HEK293 (cell line): ENCODE measurements around the gene GATAD2A.
A peak's percentile ranks its signal among the peaks of the same experiment; 100 is the strongest.

ENCODE experiments used
- CTCF ChIA-PET: fragments of 350-600 bp; formaldehyde crosslinking; extraction: SDS; loops from one replicate; lab custom pipeline; 2021; ENCODE audit warnings: antibody characterized with exemption; lab: Yijun Ruan, JAX
- POLR2A ChIA-PET: fragments of 300-600 bp; formaldehyde crosslinking; extraction: SDS; loops from one replicate; lab custom pipeline; 2020; ENCODE audit warnings: antibody characterized with exemption, inconsistent platforms; lab: Yijun Ruan, JAX
- H3K27ac ChIP-seq: fragments of 200-500 bp; sonication (Bioruptor generic); 2 replicates; pipeline ENCODE4 v1.5.1; 2014; ENCODE audit warnings: low read depth, low read length, control low read depth, inconsistent platforms; ENCODE audit errors: extremely low read depth
- H3K36me3 ChIP-seq, 2 experiments: fragments of 200-500 bp in 1 of 2; sonication (Bioruptor generic) in 1 of 2; 1 replicate in 1 of 2; 2 replicates in 1 of 2; pipeline ENCODE4 v1.5.1; 2014 to 2017; ENCODE audit warnings: inconsistent platforms in 2 of 2, low read length in 2 of 2; ENCODE audit not compliant: control insufficient read depth in 2 of 2, insufficient read depth in 1 of 2
- H3K4me1 ChIP-seq: fragments of 200-500 bp; sonication (Bioruptor generic); 2 replicates; pipeline ENCODE4 v1.5.1; 2014; ENCODE audit warnings: mild to moderate bottlenecking, low read length, inconsistent platforms; ENCODE audit not compliant: control insufficient read depth, insufficient read depth
- H3K4me3 ChIP-seq: 2 replicates; pipeline ENCODE4 v1.5.1; 2011; ENCODE audit warnings: low read depth, mild to moderate bottlenecking, control low read depth, low read length, moderate library complexity
- H3K9me3 ChIP-seq: fragments of 200-500 bp; sonication (Bioruptor generic); 2 replicates; pipeline ENCODE4 v1.5.1; 2014; ENCODE audit warnings: low read depth, low read length, inconsistent platforms; ENCODE audit not compliant: control insufficient read depth, insufficient read depth
- EGR2 ChIP-seq: fragments of 450-650 bp; formaldehyde crosslinking; IDR thresholded peaks from 2 replicates; pipeline ENCODE4 v1.5.1; 2016; ENCODE audit warnings: low read depth, missing biosample characterization, missing genetic modification characterization
- GFI1B ChIP-seq: fragments of 450-650 bp; formaldehyde crosslinking; IDR thresholded peaks from 2 replicates; pipeline ENCODE4 v1.5.1; 2016; ENCODE audit warnings: missing biosample characterization, missing genetic modification characterization
- GLI4 ChIP-seq: fragments of 450-650 bp; formaldehyde crosslinking; IDR thresholded peaks from 2 replicates; pipeline ENCODE4 v1.5.1; 2016; ENCODE audit warnings: missing biosample characterization, missing genetic modification characterization
- GLIS2 ChIP-seq: fragments of 450-650 bp; formaldehyde crosslinking; IDR thresholded peaks from 2 replicates; pipeline ENCODE4 v1.5.1; 2016; ENCODE audit warnings: missing biosample characterization, missing genetic modification characterization
- HIC1 ChIP-seq: fragments of 450-650 bp; formaldehyde crosslinking; IDR thresholded peaks from 2 replicates; pipeline ENCODE4 v1.5.1; 2016; ENCODE audit warnings: missing biosample characterization, missing genetic modification characterization
- KLF9 ChIP-seq: fragments of 450-650 bp; formaldehyde crosslinking; IDR thresholded peaks from 2 replicates; pipeline ENCODE4 v1.5.1; 2016; ENCODE audit warnings: missing biosample characterization, missing genetic modification characterization, low read depth
- WT1 ChIP-seq: fragments of 450-650 bp; formaldehyde crosslinking; IDR thresholded peaks from 2 replicates; pipeline ENCODE4 v1.5.1; 2016; ENCODE audit warnings: missing biosample characterization, missing genetic modification characterization
- ZBTB10 ChIP-seq: fragments of 450-650 bp; formaldehyde crosslinking; IDR thresholded peaks from 2 replicates; pipeline ENCODE4 v1.5.1; 2016; ENCODE audit warnings: missing biosample characterization, missing genetic modification characterization
- ZEB2 ChIP-seq: fragments of 450-650 bp; formaldehyde crosslinking; IDR thresholded peaks from 2 replicates; pipeline ENCODE4 v1.5.1; 2016; ENCODE audit warnings: missing biosample characterization, missing genetic modification characterization
- ZFP3 ChIP-seq: fragments of 450-650 bp; formaldehyde crosslinking; IDR thresholded peaks from 2 replicates; pipeline ENCODE4 v1.5.1; 2016; ENCODE audit warnings: low read depth, missing biosample characterization, missing genetic modification characterization
- ZIC2 ChIP-seq: fragments of 450-650 bp; formaldehyde crosslinking; IDR thresholded peaks from 2 replicates; pipeline ENCODE4 v1.5.1; 2016; ENCODE audit warnings: missing biosample characterization, missing genetic modification characterization
- ZNF121 ChIP-seq: fragments of 450-650 bp; formaldehyde crosslinking; IDR thresholded peaks from 2 replicates; pipeline ENCODE4 v1.5.1; 2016; ENCODE audit warnings: missing biosample characterization, missing genetic modification characterization
- ZNF146 ChIP-seq: fragments of 450-650 bp; formaldehyde crosslinking; IDR thresholded peaks from 2 replicates; pipeline ENCODE4 v1.5.1; 2016; ENCODE audit warnings: missing biosample characterization, missing genetic modification characterization
- ZNF16 ChIP-seq: fragments of 450-650 bp; formaldehyde crosslinking; IDR thresholded peaks from 2 replicates; pipeline ENCODE4 v1.5.1; 2016; ENCODE audit warnings: low read depth, missing biosample characterization, missing genetic modification characterization
- ZNF175 ChIP-seq: fragments of 450-650 bp; formaldehyde crosslinking; IDR thresholded peaks from 2 replicates; pipeline ENCODE4 v1.5.1; 2016; ENCODE audit warnings: missing biosample characterization, missing genetic modification characterization
- ZNF18 ChIP-seq: fragments of 450-650 bp; formaldehyde crosslinking; IDR thresholded peaks from 2 replicates; pipeline ENCODE4 v1.5.1; 2016; ENCODE audit warnings: missing biosample characterization, missing genetic modification characterization
- ZNF311 ChIP-seq: fragments of 450-650 bp; formaldehyde crosslinking; IDR thresholded peaks from 2 replicates; pipeline ENCODE4 v1.5.1; 2017; ENCODE audit warnings: missing biosample characterization, missing genetic modification characterization, borderline replicate concordance
- ZNF473 ChIP-seq: fragments of 450-650 bp; formaldehyde crosslinking; IDR thresholded peaks from 2 replicates; pipeline ENCODE4 v1.5.1; 2017; ENCODE audit warnings: missing biosample characterization, missing genetic modification characterization
- ZNF555 ChIP-seq: fragments of 450-650 bp; formaldehyde crosslinking; conservative IDR thresholded peaks from 2 replicates; pipeline ENCODE4 v1.5.1; 2017; ENCODE audit warnings: missing biosample characterization, mild to moderate bottlenecking, missing genetic modification characterization, inconsistent platforms
- ZNF585B ChIP-seq: fragments of 450-650 bp; formaldehyde crosslinking; IDR thresholded peaks from 2 replicates; pipeline ENCODE4 v1.5.1; 2016; ENCODE audit warnings: missing biosample characterization, missing genetic modification characterization
- ZNF623 ChIP-seq: fragments of 450-650 bp; formaldehyde crosslinking; IDR thresholded peaks from 2 replicates; pipeline ENCODE4 v1.5.1; 2016; ENCODE audit warnings: missing biosample characterization, missing genetic modification characterization
- ZNF704 ChIP-seq: fragments of 450-650 bp; formaldehyde crosslinking; IDR thresholded peaks from 2 replicates; pipeline ENCODE4 v1.5.1; 2016; ENCODE audit warnings: missing biosample characterization, missing genetic modification characterization

Gene GATAD2A

GRCh38 chr19:19547674-19548336 is 142.3 kb downstream of the GATAD2A start:
- Histone ChIP-seq H3K4me3 (no peak overlapping the region), H3K4me1 (no peaks in the 10 kb centered on the region), H3K9me3 (no peaks in the 10 kb centered on the region), H3K27ac (no peak overlapping the region), H3K36me3 (no peaks in the 10 kb centered on the region)
- TF ChIP-seq GLIS2 = no peak
- no peak for TF ChIP-seq KLF9 (tag by site-specific recombination)
- TF ChIP-seq ZNF623 = no peak
- TF ChIP-seq ZNF311 (tag by site-specific recombination) = no peak
- TF ChIP-seq GFI1B (tag by site-specific recombination) = no peak
- no peak for TF ChIP-seq ZNF473 (tag by site-specific recombination)
- no peak for TF ChIP-seq ZNF146 (tag by site-specific recombination)
- ChIA-PET CTCF (interaction anchor here (0.5 to 2.2 kb wide), 4 partner anchors 10 to 96 kb away, joined by 3 to 17 read pairs (median 4); partner anchors contain the start of gene GMIP), POLR2A (no interaction called here)

- no peak overlapping the region for H3K27ac ChIP-seq
- CTCF ChIA-PET = interaction anchor here (0.6 to 2.2 kb wide), 4 partner anchors 9 to 76 kb away, joined by 3 to 17 read pairs (median 4); no protein-coding TSS in a partner anchor
- H3K4me1 ChIP-seq = no peaks in the 10 kb centered on the region
- H3K4me3 ChIP-seq = no peak overlapping the region
- no peaks in the 10 kb centered on the region for H3K36me3 ChIP-seq
- POLR2A ChIA-PET = interaction anchor here (2.0 kb wide), 1 partner anchor 14 kb away, joined by 5 read pairs; no protein-coding TSS in a partner anchor
- no peaks in the 10 kb centered on the region for H3K9me3 ChIP-seq
- TF ChIP-seq ZNF175 (tag by site-specific recombination) (no peak), ZNF473 (tag by site-specific recombination) (no peak), WT1 (tag by site-specific recombination) (no peak), ZNF585B (tag by site-specific recombination) (no peak), ZFP3 (tag by site-specific recombination) (peak; percentile 96), EGR2 (0 out of 2 replicates have a peak, but pooled peaks have one; percentile 24), ZBTB10 (tag by site-specific recombination) (no peak), ZNF16 (0 out of 2 replicates have a peak, but pooled peaks have one; percentile 24)
- TF ChIP-seq, all 188 proteins: peak for 3
Measured at GRCh38 chr19:19548915-19549759, 143.7 kb downstream of the GATAD2A start.

GRCh38 chr19:19549804-19550464 is 144.5 kb downstream of the GATAD2A start:
- CTCF ChIA-PET = interaction anchor here (1.7 to 7.0 kb wide), 2 partner anchors 8 to 18 kb away, joined by 4 to 75 read pairs; partner anchors contain the start of gene YJEFN3
- POLR2A ChIA-PET = interaction anchor here (2.0 kb wide), 1 partner anchor 15 kb away, joined by 5 read pairs; no protein-coding TSS in a partner anchor
- no peaks in the 10 kb centered on the region for H3K4me1 ChIP-seq
- H3K4me3 ChIP-seq = no peak overlapping the region
- H3K9me3 ChIP-seq = no peaks in the 10 kb centered on the region
- no peak overlapping the region for H3K27ac ChIP-seq
- no peaks in the 10 kb centered on the region for H3K36me3 ChIP-seq
- TF ChIP-seq ZNF121 (tag by site-specific recombination) (no peak), ZNF555 (tag by site-specific recombination) (no peak), GLI4 (tag by site-specific recombination) (no peak), ZIC2 (peak; percentile 46; the same call in 1 of the 2 replicates), ZNF18 (tag by site-specific recombination) (no peak), ZNF704 (tag by site-specific recombination) (no peak), HIC1 (tag by site-specific recombination) (no peak), ZEB2 (peak; percentile 97)
